SK-N-SH (cell line): ENCODE measurements around the gene AP3S1.

Source experiments
- EP300 ChIP-seq, 2 experiments: IDR thresholded peaks; 2 replicates each; pipeline versions ENCODE4 v1.4.0 to v1.6.1; 2012; ENCODE audit warnings: borderline replicate concordance in 1 of 2, low read depth in 1 of 2, low read length in 1 of 2
- FOXM1 ChIP-seq: IDR thresholded peaks from 2 replicates; pipeline ENCODE4 v1.4.0; 2012; ENCODE audit warnings: low read depth, mild to moderate bottlenecking
- GABPA ChIP-seq: IDR thresholded peaks from 2 replicates; pipeline ENCODE4 v1.4.0; 2012; ENCODE audit warnings: low read depth, mild to moderate bottlenecking
- MEF2A ChIP-seq: IDR thresholded peaks from 2 replicates; pipeline ENCODE4 v1.4.0; 2012; ENCODE audit warnings: low read depth, borderline replicate concordance
- POLR2AphosphoS5 ChIP-seq: IDR thresholded peaks from 2 replicates; pipeline ENCODE4 v1.6.1; 2012; ENCODE audit warnings: low read depth, low read length
- RFX5 ChIP-seq: IDR thresholded peaks from 2 replicates; pipeline ENCODE4 v1.6.1; 2012; ENCODE audit warnings: mild to moderate bottlenecking, improper control_type of control experiment, low read length
- RXRA ChIP-seq: IDR thresholded peaks from 2 replicates; pipeline ENCODE4 v1.4.0; 2012; ENCODE audit warnings: low read depth, mild to moderate bottlenecking, borderline replicate concordance
- SIN3A ChIP-seq: IDR thresholded peaks from 2 replicates; pipeline ENCODE4 v1.6.1; 2012; ENCODE audit warnings: low read depth, mild to moderate bottlenecking, low read length, moderate library complexity, borderline replicate concordance
- SMC3 ChIP-seq: IDR thresholded peaks from 2 replicates; pipeline ENCODE4 v1.6.1; 2012; ENCODE audit warnings: low read depth, low read length, improper control_type of control experiment
- TAF1 ChIP-seq: IDR thresholded peaks from 2 replicates; pipeline ENCODE4 v1.6.1; 2012; ENCODE audit warnings: low read depth, mild to moderate bottlenecking, low read length, moderate library complexity, borderline replicate concordance
- TF ChIP-seq, protein P1 (sequence below): fragments of 200-600 bp; sonication (generic); IDR thresholded peaks from 2 replicates; pipeline ENCODE4 v1.6.1; 2017; ENCODE audit warnings: antibody characterized with exemption, mild to moderate bottlenecking, moderate library complexity
- TF ChIP-seq, protein P2 (sequence below): IDR thresholded peaks from 2 replicates; pipeline ENCODE4 v1.4.0; 2012; ENCODE audit warnings: low read depth, borderline replicate concordance
- TF ChIP-seq, protein P3 (sequence below): IDR thresholded peaks from 2 replicates; pipeline ENCODE4 v1.6.1; 2012; ENCODE audit warnings: mild to moderate bottlenecking, low read depth, low read length, moderate library complexity

DNA sequence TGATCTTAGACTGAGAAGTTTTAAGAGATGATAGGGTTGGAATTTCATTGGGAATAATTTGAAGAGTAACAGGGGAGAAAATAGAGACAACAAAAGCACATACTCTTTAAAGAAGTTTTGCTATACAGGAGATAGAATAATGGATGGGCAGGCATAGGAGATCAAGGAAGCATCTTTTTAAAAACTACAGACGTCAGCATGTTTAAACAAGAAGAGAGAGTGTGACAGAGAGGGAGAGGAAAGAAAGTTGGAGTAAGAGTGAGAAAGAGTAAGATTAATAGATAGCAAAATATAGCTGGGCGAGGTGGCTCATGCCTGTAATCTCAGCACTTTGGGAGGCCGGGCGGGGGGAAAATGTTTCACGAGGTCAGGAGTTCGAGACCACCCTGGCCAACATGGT, 115.2 kb downstream of the AP3S1 start:
- TF ChIP-seq, protein P1, sequence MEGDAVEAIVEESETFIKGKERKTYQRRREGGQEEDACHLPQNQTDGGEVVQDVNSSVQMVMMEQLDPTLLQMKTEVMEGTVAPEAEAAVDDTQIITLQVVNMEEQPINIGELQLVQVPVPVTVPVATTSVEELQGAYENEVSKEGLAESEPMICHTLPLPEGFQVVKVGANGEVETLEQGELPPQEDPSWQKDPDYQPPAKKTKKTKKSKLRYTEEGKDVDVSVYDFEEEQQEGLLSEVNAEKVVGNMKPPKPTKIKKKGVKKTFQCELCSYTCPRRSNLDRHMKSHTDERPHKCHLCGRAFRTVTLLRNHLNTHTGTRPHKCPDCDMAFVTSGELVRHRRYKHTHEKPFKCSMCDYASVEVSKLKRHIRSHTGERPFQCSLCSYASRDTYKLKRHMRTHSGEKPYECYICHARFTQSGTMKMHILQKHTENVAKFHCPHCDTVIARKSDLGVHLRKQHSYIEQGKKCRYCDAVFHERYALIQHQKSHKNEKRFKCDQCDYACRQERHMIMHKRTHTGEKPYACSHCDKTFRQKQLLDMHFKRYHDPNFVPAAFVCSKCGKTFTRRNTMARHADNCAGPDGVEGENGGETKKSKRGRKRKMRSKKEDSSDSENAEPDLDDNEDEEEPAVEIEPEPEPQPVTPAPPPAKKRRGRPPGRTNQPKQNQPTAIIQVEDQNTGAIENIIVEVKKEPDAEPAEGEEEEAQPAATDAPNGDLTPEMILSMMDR = no peak
- TF ChIP-seq RFX5 = no peak
- TF ChIP-seq SMC3 = no peak
- no peak for TF ChIP-seq RXRA
- TF ChIP-seq, protein P2, sequence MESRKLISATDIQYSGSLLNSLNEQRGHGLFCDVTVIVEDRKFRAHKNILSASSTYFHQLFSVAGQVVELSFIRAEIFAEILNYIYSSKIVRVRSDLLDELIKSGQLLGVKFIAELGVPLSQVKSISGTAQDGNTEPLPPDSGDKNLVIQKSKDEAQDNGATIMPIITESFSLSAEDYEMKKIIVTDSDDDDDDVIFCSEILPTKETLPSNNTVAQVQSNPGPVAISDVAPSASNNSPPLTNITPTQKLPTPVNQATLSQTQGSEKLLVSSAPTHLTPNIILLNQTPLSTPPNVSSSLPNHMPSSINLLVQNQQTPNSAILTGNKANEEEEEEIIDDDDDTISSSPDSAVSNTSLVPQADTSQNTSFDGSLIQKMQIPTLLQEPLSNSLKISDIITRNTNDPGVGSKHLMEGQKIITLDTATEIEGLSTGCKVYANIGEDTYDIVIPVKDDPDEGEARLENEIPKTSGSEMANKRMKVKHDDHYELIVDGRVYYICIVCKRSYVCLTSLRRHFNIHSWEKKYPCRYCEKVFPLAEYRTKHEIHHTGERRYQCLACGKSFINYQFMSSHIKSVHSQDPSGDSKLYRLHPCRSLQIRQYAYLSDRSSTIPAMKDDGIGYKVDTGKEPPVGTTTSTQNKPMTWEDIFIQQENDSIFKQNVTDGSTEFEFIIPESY = no peak
- TF ChIP-seq, protein P3, sequence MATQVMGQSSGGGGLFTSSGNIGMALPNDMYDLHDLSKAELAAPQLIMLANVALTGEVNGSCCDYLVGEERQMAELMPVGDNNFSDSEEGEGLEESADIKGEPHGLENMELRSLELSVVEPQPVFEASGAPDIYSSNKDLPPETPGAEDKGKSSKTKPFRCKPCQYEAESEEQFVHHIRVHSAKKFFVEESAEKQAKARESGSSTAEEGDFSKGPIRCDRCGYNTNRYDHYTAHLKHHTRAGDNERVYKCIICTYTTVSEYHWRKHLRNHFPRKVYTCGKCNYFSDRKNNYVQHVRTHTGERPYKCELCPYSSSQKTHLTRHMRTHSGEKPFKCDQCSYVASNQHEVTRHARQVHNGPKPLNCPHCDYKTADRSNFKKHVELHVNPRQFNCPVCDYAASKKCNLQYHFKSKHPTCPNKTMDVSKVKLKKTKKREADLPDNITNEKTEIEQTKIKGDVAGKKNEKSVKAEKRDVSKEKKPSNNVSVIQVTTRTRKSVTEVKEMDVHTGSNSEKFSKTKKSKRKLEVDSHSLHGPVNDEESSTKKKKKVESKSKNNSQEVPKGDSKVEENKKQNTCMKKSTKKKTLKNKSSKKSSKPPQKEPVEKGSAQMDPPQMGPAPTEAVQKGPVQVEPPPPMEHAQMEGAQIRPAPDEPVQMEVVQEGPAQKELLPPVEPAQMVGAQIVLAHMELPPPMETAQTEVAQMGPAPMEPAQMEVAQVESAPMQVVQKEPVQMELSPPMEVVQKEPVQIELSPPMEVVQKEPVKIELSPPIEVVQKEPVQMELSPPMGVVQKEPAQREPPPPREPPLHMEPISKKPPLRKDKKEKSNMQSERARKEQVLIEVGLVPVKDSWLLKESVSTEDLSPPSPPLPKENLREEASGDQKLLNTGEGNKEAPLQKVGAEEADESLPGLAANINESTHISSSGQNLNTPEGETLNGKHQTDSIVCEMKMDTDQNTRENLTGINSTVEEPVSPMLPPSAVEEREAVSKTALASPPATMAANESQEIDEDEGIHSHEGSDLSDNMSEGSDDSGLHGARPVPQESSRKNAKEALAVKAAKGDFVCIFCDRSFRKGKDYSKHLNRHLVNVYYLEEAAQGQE = no peak
- no peak for TF ChIP-seq FOXM1
- TF ChIP-seq GABPA = no peak
- TF ChIP-seq POLR2AphosphoS5 = no peak
- TF ChIP-seq MEF2A = no peak
- TF ChIP-seq SIN3A = no peak
- TF ChIP-seq EP300 (IDR thresholded peaks at IDR 0.05; ENCODE audit: borderline replicate concordance in 1 of 2, low read depth in 1 of 2, low read length in 1 of 2) = no peak
- TF ChIP-seq TAF1 = no peak
